Activated CD4-positive, alpha-beta T cell treated with anti-CD3 and anti-CD28 coated beads for 48 hours (primary cell): ENCODE data around the gene FAM107A.
"Not testable (repeated sequence)": the region's sequence is repeated elsewhere in the genome, so short reads cannot be mapped to it uniquely, and the experiment has no call there.

ENCODE experiments used
- DNase-seq: peaks from one replicate; pipeline ENCODE4 v3.0.0-alpha.2; 2020

The FAM107A gene

GRCh38 chr3:58535531-58536500 is 41.4 kb downstream of the FAM107A start:
- DNase-seq: no peak

GRCh38 chr3:58534592-58535494 is 42.3 kb downstream of the FAM107A start:
- DNase-seq: no peak

GRCh38 chr3:58532794-58533220 is 44.4 kb downstream of the FAM107A start:
- peak; percentile 90 for DNase-seq

DNA sequence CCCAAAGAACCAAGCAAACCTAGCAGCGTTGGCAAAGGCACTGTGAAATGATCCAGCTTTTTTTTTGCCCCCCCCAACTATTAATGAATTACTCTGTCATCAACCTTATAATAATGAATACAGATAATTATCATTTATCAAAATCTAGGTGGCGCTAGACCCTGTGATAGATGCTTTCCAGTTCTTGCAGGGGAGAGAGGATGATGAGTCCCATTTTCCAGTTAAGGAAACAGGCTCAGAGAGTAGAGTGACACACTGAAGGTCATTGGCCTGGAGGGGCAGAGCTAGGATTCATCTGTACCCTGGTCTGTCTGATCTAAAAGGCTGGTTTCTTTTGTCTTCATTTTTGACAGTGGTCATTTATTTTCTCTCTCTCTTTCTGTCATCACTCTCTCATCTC is 45.2 kb downstream of the FAM107A start:
- no peak for DNase-seq

DNA sequence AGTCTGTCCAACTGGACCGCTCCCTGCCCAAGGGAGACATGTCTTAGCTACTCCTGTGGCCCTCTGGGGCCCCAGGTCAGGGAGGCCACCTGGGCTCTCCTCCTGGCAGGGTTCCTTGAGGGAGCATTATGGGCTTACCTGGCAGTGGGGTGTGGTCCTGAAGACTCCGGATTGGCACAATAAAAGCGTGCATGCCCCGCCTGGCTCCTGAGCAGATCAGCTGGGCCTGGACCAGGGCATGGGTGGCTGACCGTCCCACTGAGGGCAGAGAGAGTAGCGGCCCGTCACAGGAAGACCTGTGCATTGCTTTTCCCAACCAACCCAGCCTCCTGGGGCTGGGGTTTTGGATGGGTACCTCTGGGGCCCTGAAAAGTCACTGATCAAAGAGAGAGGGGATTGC is 45.6 kb downstream of the FAM107A start:
- DNase-seq: no peak

GRCh38 chr3:58530354-58530865 is 46.8 kb downstream of the FAM107A start:
- DNase-seq: no peak

DNA sequence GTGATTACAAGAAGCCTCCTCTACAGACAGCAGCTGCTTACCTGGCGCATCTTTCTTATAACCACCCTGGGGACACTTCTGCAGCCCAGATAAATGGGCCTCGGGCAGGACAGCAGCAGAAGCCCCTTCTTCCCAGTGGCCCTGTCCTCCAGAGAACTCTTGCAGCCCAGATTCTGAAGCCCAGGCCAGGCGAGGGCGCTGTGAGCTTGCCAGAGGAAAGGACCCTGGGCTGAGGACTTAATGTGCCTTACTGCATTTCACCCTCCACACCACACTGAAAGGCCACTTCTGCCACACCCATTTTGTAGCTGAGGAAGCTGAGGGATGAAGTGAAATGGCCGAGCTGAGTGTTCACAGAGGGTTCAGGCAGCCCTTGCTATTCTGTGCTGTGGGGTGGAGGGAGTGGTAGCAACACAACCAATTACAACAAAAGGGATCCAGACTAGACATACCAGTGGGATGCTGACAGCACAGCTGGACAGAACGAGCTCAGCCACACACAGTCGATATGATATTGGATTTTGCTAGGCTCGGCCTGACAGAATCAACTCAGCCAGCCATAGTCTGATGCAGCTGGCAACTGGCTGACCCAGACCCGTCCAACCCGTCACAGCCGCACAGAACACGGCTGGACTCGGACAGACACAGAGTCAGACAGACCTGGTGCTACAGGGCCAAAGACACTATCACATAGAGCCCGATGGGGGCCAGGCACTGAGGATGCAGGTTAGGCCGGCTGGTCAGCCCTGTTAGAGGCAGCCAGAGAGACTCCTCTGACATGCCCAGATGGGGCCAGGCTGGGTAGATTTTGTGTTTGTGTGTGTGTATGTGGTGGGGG is 47.5 kb downstream of the FAM107A start:
- DNase-seq: peak; percentile 30

GRCh38 chr3:58528629-58529028 is 48.6 kb downstream of the FAM107A start:
- DNase-seq: no peak

DNA sequence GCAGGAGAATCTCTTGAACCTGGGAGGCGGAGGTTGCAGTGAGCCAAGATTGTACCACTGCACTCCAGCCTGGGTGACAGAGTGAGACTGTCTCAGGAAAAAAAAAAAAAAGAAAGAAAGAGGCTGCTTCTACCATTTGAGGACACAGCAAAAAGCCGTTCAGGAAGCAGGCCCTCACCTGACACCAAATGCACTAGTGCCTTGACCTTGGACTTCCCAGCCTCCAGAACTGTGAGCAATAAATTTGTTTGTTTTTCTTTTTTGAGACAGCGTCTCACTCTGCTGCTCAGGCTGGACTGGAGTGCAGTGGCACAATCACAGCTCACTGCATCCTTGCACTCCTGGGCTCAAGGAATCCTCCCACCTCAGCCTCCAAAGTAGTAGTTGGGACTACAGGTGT is 49.8 kb downstream of the FAM107A start:
- DNase-seq: not testable (repeated sequence)

GRCh38 chr3:58526515-58526957 is 50.7 kb downstream of the FAM107A start:
- no peak for DNase-seq

DNA sequence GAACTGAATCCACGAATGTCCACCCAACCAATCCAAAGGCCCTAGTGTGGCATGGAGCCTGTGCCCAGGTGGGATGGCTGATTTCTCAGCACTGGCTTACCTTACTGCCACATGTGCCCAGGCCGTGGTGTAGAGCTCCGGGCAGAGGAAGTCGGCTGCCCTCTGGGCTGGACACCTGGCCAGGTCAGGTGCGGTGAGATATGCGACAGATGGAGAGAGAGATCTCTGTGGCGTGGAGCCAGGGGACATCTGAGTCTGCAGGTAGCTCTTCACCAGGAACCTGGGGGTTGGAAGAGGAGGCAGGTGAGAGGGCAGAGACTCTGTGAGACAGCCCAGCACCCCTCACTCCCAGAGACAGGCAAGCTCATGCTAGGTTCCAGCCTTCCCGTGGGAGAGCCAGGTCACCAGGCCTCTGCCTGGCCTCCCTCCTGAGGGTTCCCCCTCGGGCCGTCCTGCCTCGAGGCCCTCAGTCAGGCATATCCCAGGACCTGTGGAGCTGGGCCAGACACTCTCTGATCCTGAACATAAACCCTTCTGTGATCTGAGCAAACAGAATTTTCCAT is 52.8 kb downstream of the FAM107A start:
- DNase-seq: no peak

- no peak for DNase-seq
Measured at GRCh38 chr3:58522759-58523425, 54.3 kb downstream of the FAM107A start.

- DNase-seq: no peak
Measured at GRCh38 chr3:58521917-58522631, 55.1 kb downstream of the FAM107A start.

GRCh38 chr3:58521336-58521670 is 55.9 kb downstream of the FAM107A start:
- DNase-seq: no peak

DNA sequence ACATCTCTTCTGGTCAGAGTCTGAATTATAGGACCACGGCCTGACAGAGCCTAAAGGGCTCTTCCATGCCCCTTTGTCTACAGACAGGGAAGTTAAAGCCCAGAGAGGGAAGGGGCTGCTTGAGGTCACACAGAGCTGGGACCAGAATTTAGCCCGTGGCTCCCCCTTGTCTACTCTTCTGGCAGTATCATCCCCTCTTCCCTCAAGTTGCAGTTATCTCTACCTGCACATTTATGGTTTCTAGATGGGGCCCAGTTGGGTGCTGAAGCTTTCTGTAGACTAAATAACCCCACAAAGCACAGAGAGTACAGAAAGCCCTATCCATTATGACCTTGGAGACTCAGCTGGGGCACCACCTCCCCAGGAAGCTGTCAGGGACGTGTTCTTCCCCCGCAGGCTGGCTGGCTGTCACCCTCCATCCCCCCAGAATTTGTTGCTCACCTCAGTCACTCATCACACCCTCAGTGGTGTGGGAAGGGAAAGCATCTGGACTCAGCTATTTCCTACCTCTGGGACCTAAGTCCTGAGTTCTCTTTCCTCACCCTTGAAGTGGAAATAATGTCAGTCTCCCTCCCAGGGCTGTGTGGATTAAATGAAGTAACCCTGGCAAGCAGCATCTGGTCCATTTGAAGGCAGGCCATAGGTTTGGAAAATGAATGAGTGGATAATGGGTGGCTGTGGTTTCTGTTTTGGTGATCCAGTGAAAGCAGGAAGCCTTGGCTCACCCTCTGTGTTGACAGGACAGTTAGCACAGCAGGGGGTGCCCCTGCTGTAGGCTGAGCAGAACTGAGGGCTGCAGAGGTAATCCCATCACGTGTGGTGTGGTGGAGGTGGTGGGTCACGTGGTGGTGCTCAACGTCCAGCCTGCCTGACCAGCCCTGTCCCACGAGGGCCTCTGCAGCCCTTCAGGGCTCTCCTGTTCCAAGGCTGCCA is 56.5 kb downstream of the FAM107A start:
- DNase-seq: no peak

DNA sequence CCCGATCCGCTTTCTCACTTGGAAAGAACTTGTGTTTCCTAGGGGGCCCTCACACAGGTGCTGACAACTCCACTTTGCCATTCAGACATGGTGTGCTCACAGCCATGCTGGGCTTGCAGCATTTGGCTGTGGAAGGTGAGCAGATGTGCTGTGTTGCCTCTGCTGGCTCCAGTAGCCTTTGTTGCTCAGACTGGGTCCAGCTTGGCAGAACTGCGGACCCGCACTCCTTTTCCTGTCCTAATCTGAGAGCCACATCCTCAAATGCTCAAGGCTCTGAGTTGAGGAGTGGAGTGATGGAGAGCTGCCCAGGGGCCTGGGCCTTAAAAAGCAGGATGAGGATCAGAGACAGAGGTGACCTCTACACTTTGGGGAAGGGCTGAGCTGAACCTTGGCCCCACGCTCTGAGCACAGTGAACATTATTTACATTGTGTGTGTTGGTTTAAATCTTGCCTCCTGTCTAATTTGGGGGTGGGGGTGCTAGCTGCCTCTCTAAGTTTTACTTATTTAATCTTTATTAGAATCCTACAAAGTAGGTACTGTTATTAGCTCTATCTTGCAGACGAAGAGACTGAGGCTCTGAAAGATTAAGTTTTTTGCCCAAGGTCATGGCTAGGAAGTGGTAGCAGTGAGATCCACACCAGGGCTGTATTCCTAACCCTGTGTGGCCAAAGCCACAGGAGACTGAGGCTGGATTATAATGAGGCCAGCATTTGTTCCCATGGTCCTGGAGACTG is 57.4 kb downstream of the FAM107A start:
- no peak for DNase-seq

DNA sequence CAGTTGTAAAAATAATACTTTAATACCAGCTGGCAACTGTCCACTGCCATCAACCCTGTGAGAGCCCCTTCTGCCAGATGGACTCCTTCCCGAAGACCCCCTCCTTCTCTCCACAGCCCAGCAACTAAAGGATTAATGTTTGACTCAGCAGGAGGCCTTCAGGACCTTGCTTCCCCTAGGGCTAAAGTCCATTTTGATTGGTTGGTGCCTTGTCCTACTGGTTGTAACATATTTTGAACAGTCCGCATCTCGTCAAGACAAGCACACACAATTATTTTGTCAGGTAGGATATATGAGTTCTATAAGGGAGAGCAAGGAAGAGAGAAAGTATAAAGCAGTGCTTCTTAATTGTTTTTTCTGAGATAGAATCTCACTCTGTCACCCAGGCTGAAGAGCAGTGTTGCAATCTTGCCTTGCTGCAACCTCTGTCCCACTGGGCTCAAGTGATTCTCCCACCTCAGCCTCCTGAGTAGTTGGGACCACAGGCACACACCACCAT is 58.9 kb downstream of the FAM107A start:
- DNase-seq: no peak

GRCh38 chr3:58514405-58514804 is 62.8 kb downstream of the FAM107A start:
- no peak for DNase-seq
